HG03103 (cell line): ENCODE measurements around the gene MBOAT1.

ENCODE experiments used
- ATAC-seq: cut with Tn5 transposase; IDR thresholded peaks from one replicate; pipeline ENCODE4 v1.9.1; 2021; ENCODE audit warnings: low read depth; ENCODE audit not compliant: unreplicated experiment

MBOAT1 gene

DNA sequence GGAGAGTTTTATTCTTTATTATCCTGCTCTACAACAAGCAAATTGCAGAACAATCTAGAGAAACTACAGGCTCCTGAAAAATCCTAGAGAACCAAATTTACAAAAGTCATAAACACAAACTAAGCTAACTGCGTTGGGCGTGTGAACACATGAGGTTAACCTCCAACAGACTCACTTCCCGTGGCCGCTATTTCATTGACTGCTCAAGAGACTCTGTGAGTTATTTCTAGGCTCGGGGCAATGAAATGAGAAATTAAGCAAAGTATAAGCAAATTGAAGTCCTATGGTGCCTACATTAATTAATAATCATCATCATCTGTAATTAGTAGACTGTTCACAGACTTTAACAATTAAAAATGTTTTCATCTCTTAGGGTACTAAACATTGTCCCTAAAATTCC, 100.0 kb downstream of the MBOAT1 start:
- ATAC-seq, result no peak

DNA sequence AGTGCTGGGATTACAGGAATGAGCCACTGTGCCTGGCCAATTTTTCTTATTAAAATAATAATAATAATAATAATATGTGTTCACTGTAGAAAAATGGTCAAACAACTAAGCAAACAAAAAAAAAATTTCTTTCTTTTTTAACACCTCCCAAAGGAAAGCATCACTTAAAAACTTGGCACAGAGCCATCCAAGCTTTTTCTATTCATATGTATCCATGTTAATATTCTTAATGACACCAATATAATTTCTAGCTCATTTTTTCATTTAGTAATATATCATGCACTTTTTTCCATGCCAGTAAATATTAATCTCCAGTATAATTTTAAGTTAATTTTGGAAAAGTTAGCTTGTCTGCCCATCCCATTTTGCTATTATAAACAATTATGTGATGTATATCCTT, 101.8 kb downstream of the MBOAT1 start:
- ATAC-seq, result no peak

DNA sequence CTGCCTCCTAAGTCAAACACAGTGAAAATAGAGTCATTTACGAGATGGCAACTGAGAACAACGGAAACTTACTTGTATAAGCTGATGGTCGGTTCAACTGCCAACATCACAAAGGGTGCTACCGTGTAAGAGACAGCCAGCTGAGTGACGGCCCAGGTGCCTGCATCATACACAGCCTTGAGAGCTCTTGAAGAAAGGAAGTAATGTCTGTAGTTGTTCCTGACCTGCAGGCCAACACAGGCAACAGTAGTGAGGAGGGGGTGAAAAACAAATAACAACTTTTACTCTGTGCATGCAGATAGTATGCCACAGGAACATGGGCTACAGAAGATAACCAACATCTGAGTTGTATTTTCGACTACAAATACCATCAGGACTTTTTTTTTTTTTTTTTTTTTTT, 102.7 kb downstream of the MBOAT1 start:
- no peak for ATAC-seq

DNA sequence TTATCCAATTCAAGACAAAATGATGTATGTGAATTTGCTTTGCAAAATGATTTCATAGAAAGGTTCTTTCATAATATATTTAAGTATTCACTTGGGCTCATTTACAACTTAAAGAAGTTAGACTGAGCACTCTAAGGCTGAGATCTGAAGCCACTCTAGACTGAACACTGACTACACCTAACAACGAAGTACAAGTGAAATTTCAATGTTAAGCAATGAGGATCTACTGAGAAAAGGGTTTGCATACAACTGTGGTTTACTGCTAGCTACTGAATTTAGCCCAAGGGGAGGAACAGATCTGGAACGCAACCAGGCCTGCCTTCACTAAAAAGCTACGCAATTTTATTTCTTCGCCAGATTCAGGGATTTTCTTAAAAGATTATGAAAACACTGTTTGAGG, 106.4 kb downstream of the MBOAT1 start:
- no peak for ATAC-seq

DNA sequence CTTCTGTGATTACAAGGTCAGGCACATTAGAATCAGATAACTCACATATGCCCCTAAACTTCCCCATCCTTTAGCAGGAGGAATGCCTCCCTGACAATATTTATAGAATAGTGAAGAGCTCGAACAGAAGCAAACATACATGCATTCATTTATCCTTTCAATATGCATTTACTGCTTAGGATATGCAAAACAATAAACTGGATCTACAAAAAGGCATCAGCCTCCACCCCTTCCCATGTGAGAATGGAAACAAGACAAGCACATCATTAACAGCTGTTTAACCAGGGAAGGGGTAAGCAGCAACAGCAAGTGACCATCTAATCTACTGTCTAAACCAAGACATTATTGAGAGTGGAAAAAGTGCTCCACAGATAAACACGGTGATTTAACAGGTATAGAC, 107.6 kb downstream of the MBOAT1 start:
- ATAC-seq, result no peak

DNA sequence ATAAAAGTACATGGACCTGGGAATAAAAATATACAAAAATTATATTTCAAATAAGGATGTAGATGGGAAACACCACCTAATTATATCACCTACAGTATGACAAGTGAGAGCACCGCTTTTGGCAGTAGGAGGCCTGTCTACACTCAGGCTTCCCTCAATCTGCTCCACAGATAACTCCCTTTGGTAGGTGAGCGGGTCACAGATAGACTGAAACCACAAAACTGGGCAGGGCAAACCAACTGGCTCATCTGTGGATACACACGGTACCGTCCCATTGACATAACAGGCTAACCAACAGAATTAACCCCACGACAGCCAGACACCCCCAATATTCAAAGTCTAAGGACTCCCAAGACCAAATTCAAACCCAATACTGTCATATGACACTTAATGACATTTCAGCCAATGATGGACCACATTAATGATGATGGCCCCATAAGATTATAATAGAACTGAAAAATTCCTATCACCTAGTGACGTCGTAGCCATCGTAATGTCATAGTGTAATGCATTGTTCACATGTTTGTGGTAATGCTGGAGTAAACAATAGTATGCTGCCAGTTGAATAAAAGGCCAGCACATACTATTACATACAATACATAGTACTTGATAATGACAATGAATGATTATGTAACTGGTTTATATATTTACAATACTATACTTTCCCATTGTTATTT, 109.7 kb downstream of the MBOAT1 start:
- no peak for ATAC-seq

DNA sequence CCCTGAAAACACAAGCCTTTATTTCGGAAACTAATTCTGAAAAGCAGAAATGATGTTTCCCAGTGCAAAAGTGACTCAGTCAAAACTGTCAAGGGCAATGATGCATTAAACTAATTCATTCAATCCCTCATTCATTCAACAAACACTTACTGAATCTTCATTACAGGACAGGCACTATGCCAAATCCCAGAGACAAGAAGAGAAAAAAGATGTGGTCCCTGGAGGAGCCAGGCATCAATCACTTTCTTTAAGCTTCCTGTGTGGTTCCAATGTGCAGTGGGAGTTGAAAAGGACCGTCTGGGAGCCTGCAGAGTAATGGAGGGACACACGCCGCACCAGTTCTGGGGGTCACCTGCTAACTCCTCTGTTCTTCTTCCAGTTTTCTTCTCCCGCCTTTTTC, 113.1 kb downstream of the MBOAT1 start:
- no peak for ATAC-seq

DNA sequence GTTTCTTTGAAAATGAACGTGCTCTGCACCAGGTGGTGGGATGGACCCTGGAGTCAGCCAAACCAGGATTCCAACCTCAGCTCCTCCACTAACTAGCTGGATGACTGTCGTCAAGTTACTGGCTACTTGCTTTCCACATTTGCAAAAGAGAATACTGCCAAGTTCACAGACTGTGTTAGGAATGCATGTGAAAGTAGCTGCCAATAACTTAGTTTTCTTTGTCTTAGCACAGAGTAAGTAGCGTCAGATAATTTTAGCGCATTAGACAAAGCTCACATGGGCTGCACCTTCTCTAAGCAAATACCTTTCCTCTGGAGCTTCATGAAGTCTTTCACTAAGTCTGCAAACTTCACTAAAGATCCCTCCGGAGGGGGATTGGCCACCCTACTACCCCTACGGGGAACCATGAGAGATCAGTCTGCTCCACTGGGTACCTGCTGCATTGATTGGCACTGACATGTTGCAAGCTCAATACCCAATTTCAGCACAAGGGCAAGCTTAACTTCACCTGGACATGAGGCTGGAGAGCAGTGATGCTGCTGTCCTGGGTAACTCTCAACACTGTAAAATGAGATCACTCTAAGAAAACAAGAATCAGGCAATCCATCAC, 113.9 kb downstream of the MBOAT1 start:
- ATAC-seq, result no peak

DNA sequence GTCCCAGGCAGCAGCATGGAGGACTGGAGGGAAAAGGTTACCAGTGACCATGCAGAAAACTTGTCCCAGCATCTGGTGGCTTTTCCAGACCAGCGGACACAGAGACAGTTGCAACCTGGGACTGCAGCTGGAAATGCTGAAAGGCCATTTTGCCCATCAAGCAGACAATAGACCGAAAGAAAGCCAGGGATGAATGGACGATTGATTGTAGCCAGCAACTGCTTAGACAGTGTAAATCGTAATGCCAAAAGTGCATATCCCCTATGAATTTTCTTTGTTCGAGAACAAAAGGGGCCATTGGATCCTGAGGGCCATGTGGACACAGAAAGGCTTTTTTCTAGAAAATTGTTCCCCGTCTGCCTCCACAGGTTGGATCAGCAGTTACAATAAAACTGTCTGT, 115.7 kb downstream of the MBOAT1 start:
- no peak for ATAC-seq

DNA sequence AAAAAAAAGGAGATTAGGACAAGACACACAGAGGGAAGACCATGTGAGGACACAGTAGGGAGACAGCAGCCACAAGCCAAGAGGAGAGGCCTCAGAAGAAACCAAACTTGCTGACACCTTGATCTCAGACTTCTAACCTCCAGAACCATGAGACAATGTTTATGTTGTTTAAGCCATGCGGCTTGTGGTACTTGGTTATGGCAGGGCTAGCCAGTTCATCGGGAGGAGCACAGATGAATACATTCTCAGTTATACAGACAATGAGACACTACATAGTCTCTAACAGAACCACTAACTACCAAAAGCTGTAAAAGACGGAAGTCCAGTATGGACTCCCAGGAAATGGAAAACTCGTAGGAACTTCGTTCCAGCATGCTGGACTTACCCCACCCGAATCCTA, 116.8 kb downstream of the MBOAT1 start:
- no peak for ATAC-seq

DNA sequence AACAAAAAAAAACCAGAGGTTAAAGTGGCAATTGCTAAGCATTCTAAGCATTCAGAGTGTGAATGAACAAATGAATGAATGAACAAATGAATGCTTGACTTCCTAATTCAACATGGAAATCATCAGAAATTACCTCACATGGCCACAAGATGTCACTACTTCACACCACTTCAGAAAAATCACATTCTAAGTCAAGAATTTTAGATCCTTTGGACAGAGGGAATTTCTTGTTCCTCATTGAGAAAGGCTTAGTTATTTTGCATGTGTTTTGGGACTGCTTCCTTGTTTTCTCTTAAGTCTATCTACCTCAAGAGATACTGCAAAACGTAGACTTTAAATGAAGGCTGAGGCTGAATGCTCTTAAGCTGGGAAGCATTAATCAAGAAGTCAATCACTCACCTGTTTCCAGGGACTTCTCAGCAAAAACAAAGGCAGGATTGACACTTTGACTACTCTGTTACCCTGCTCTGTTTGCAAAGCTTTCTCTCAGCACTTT, 120.2 kb downstream of the MBOAT1 start:
- no peak for ATAC-seq

DNA sequence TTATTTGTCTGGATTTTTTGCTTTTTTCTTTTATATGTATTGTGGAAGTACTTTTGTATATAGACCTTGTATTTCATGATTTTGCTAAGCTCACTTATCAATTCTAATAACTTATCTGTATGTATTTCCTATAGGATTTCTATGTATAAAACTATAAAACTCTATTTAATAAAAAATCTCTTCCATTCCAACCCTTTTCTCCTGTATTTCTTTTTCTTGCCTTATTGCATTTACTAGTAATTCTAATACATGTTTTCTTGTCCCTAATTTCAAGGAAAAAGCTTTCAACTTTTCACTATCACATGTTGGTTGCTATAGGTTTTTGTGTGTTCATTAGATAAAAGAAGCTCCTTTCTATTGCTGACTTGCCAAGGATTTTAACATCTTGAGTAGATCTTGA, 125.3 kb downstream of the MBOAT1 start:
- no peak for ATAC-seq

DNA sequence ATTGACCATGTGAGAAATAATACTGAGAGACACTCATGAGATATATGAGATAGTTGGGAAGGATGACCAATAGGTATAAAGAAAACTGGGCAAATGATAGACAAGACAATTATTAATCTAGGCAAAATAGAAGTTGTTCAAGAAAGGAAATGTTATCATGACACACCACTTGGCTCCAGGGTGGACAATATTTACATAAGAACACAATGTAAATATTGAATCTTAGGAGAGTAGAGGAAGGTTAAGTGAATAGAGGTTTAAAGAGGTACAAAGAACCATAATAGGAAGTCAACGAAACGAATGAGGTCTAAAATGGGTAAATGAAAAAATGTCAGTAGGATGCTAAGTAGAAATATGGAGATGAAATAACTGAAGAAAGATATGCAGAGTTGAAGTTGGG, 126.5 kb downstream of the MBOAT1 start:
- ATAC-seq, result no peak

DNA sequence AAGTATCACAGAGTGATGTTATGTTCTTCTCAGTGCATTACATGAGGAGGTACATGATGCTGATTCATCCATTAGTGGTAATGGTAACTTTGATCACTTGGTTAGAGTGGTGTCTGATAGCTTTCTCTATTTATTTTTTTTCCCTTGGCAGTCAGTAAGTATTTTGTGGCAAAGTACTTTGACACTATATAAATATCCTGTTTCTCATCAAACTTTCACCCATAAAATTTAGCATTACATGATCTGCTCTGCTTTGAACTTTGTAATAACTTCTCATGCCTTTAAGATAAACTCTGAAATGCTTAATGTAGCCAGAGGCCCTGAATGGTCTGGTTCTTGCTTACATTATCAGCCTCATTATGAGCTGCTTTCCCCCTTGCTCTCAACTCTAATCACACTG, 127.9 kb downstream of the MBOAT1 start:
- ATAC-seq, result no peak

DNA sequence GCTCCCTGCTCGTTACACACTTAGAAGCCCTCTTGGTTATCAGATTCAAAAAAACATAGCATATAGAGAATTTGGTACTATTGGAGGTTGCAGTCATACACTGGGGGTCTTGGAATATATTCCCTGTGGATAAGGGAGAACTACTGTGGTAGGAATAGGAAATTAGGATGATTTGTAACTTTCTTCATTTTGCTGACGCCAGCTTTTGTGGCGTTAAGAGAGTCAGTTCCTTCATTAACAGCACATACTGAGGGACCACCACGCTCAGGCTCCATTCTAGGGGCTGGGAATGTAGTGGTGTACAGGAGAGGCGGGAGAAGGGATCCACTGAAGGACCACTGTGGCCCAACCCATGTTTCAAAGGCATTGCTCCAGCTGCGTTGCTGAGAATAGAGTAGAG, 140.3 kb downstream of the MBOAT1 start:
- no peak for ATAC-seq

DNA sequence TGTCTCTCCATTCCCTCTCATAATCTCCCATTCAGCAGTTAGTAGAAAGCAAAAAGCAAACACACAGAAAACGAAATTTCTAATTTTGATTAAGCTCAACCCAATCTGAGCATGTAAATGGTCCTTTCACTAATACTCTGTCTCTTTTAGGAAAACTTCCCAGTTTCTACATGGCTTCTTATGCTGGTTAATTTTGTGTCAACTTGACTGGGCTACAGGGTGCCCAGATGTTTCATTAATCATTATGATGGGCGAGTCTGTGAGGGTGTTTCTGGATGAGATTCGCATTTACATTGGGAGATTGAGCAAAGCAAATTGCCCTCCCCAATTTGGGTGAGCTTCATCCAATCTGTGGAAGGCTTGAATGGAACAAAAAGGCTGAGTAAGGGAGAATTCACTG, 142.2 kb downstream of the MBOAT1 start:
- ATAC-seq, result no peak

DNA sequence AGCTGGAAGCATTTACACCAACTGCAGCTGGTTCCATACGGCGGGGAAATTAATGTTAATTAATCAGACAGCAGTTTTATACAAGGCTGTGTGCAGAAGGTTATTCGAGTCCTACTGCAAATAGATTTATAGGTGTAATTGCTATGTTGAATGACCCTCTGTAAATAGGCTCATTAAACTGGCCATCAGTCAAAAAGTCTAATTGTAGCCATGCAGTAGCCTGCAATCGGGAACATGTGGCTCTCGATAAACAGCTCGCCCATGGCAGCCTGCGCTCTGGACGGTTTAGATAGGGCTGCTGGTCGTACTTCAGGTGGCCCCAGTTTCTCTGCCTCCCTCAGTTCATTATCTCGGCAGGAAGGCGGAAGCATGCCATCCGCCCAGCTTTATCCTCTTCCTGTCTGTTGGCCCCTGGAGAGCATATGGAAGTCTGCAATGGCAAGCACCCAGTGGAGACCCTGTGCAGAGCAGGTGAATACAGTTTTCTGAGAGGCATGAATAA, 143.2 kb downstream of the MBOAT1 start:
- ATAC-seq, result no peak

DNA sequence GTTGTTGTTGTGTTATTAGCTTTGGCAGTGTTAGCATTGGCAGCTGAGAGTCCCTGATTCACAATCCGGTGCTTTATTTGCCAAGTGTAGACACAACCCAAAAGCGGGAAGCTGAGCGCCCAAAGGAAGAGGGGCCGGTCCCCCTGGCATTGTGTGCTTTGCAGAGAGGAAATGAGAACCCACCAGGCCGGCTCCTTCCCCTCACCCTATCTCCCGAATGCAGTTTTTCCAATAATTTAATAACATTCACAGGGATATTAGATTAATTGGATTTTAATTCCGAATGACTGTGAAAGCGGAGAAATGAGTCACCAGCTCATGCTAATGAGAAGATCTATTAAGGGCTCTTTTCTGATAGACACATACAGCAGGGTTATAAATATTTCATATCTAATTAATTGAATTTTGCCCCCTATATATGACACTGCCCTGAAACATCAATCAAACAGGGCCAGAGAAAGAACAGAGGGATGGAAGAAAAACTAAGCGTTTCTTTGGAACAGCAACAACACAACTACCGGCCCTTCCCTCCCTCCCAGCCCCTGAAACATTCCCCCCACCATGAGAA, 143.8 kb downstream of the MBOAT1 start:
- ATAC-seq, result no peak

DNA sequence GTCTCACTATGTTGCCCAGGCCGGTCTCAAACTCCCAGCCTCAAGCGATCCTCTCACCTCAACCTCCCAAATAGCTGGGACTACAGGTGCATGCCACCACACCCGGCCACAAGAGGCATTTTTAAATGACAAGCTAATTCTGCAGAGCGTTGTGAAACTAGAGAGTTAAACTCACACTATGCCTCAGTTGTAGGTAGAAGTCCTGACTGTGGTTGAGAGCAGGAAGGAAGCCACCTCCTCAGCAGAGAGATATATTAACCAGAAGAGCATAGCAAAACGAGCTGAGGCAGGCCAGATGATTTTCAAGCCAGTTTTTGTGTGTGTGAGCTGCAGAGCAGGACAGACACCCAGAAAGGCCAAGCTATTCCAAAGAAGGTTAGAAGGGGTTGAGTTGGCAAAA, 150.3 kb downstream of the MBOAT1 start:
- ATAC-seq, result no peak

DNA sequence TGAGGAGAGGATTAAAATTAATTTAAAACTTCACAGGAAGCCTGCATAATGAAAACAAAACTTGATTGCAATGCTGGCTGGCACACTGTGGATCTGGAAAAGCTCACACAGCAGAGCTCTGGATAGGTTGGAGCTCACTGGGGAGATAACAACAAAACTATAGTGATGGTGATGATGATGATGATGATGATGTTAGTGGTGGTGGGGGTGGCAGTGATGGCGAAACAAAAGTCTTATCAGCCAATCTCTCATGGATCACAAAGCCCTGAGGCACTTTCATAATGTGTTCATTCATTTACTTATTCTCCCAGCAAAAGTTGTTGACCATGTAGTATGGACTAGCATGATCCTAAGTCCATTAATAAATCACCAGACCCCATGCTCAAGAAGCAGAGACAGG, 152.0 kb downstream of the MBOAT1 start:
- ATAC-seq, result no peak

DNA sequence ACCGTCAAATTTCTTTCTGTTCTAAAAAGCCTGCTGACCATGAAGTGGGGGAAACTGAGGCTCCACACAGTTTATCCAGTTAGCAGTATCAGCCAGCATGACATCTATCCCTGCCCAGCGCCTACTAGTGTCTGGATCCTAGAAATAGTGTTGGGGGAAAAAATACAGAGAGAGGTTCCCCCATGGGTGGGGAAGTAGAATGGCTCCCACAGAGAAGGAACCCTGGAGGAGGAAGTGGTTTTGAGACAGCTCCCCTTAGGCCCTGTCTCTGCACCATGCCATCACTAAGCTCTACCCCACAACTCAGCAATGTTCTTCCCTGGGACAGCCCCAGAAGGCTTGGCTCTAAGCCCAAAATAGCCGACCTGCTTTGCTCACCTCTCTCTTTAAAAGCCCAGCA, 153.4 kb downstream of the MBOAT1 start:
- no peak for ATAC-seq
